Measurements from ENCODE around the gene UPK3BL1.
"Not testable (repeated sequence)": the region's sequence is repeated elsewhere in the genome, so short reads cannot be mapped to it uniquely, and the experiment has no call there.

UPK3BL1 gene

GRCh38 chr7:102642691-102643090 is at the start of gene UPK3BL1:
Gene UPK3BL1 (minus strand): TSS chr7:102642791. CDS start chr7:102642741, 50 bp downstream.
- not testable (repeated sequence) for DNase-seq

- DNase-seq: not testable (repeated sequence)
These were observed 48.0 kb upstream of the UPK3BL1 start for GRCh38 chr7:102690602-102691001.

DNA sequence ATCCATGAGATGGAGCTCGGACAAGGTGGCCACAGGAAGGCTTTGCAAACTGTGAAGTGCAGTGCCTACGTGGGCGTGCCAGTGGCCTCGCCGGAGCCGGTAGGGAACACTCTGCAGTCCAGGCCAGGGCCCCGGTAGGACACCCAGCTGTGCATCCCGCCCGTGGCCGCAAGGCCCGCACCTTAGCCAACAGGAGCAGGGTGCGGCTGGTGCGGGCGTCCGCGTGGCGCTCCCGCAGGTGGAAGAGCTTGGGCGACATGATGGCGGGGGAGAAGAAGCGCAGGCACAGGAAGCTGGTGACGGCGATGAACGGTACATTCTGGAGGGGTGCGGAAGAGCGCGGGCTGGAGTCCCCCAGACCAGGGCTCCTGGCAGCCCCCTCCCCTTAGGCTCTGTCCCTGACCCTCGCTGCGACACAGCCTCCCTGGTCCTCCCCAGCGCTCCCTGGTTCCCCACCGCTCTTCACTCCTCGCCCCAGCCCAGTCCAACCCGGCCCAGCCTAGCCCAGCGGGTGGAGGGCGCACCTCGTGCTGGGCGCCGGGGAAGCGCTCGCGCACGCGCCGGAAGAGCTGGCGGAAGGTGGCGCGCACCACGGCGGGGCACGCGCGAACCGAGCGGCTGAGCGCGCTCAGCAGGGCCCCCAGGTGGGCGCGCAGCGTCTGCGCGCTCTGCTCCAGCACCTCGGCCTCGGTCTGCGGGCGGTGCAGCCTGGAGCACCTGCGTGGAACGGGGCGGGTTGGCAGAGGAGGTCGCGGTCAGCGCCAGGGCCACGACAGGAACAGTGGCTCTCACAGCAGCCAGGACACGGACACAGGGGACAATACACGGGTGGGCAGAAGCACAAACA is 47.1 kb upstream of the UPK3BL1 start:
- DNase-seq: not testable (repeated sequence)

- not testable (repeated sequence) for DNase-seq
These were observed 45.9 kb upstream of the UPK3BL1 start for GRCh38 chr7:102688299-102689036.

DNA sequence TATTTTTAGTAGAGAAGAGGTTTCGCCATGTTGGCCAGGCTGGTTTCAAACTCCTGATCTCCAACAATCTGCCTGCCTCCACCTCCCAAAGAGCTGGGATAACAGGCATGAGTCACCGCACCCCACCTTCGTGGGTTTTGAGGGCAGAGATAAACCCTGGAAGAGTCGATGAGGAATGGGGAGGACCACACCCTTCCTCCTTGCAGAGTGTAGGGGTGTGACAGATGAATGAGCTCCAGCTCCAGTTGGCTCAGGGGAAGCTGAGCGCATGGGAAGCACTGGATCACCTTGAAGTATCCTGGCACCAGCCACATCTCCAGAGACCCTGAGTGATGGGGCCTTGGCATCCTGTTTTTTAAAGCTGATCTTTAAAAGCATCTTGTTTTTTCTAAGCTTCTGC is 40.0 kb upstream of the UPK3BL1 start:
- not testable (repeated sequence) for DNase-seq

DNA sequence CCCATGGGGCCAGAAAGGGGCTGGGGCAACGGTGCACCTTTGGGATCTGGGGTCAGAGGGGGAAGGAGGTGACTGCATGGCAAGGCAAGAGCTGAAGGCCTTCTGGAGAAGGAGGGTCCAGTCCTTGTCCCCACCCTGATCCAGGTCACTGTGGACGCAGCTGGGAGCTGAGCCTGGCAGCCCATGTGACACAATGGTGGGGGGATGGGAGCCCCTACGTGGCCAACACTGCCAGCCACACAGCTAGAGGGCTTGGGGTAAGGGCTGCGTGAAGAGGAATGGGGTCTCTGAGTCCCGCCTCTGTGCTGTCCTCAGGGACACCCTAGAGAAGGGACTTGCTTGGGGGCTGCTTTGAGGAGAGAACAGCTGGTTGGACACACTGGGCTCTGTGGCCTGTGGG is 38.2 kb upstream of the UPK3BL1 start:
- DNase-seq: not testable (repeated sequence)

GRCh38 chr7:102675545-102675944 is 33.0 kb upstream of the UPK3BL1 start:
- DNase-seq: not testable (repeated sequence)

- not testable (repeated sequence) for DNase-seq
These were observed 31.0 kb upstream of the UPK3BL1 start for GRCh38 chr7:102673447-102674067.

GRCh38 chr7:102671956-102672307 is 29.3 kb upstream of the UPK3BL1 start:
- DNase-seq: not testable (repeated sequence)

DNA sequence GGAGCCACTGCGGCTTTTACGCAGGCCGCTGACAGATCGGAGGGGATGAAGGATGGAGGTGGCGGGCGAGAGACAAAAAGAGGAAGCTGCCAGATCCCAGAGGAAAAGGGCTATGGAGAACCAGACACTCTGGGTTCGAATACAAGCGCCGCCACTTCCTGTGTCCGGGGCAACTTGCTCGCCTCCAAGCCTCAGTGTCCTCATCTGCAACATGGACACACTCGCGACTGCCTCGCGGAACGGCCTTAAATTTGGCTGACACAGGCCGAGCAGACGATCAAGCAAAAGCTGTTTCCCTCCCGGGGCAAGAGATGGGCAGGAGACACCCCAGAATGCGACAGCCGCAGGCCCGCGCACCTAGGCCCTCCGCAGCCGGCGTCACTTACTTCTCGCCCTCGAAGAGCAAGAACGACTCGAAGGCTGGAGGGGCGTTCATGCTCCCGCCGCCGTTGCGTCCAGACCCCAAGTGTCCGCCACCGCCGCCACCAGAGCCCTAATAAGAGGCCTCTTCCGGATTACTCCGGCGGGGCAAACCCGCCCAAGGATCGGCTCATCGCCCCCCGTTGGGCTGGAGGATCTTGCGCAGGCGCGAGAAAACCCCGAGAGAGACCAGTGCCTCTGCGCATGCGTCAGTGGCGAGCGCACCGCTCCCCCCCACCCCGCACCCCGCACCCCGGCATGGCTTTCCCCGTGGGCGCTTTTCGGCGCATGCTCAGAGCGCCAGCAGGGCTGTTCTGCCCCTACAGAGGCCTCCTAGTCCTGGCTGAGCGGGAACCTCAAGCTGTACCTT is 28.8 kb upstream of the UPK3BL1 start, which contains the start of gene POLR2J2:
Gene POLR2J2, minus strand, starts transcription at position 498 of the 790 bp plus-strand sequence. Its CDS starts 62 bp downstream, at position 436.
- DNase-seq: not testable (repeated sequence)

GRCh38 chr7:102667523-102667922 is 24.9 kb upstream of the UPK3BL1 start:
- DNase-seq: not testable (repeated sequence)

- not testable (repeated sequence) for DNase-seq
These were observed 24.3 kb upstream of the UPK3BL1 start for GRCh38 chr7:102666850-102667249.

DNA sequence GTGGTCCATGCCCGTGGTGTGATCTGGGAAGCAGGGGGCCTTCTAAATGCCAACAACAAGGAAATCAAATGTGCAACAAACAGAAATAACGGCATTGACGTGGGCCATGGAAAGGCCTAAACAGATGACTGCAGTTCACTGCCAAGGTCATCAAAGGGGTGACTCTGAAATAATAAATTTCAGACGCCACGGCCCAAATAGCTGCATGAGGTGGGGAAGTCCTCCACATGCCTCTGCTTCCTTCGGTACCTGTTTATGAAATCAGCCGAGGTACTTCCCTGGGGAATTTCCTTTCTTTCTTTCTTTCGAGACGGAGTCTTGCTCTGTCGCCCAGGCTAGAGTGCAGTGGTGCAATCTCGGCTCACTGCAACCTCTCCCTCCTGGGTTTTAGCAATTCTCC is 22.2 kb upstream of the UPK3BL1 start:
- DNase-seq: not testable (repeated sequence)

- not testable (repeated sequence) for DNase-seq
These were observed 7.3 kb upstream of the UPK3BL1 start, which contains the start of gene SPDYE2B for GRCh38 chr7:102649924-102650323. Gene SPDYE2B (plus strand): TSS chr7:102650319. CDS start chr7:102652349, 2,030 bp downstream.

GRCh38 chr7:102647813-102648212 is 5.2 kb upstream of the UPK3BL1 start:
- not testable (repeated sequence) for DNase-seq

GRCh38 chr7:102643404-102643803 is 813 bp upstream of the UPK3BL1 start:
- not testable (repeated sequence) for DNase-seq

- DNase-seq: not testable (repeated sequence)
These were observed 3.7 kb downstream of the UPK3BL1 start for GRCh38 chr7:102638848-102639247.

DNA sequence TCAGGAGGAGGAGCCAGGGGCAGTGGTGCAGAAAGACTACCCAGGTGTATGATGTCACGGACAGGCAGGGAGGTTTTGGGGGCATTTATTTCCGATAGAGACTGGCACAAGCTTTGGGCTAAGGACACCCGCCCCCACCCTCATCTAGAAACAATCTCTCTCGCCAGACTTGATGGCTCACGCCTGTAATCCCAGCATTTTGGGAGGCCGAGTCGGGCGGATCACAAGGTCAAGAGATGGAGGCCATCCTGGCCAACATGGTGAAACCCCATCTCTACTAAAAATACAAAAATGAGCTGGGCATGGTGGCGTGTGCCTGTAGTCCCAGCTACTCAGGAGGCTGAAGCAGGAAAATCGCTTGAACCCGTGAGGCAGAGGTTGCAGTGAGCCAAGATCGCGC is 5.6 kb downstream of the UPK3BL1 start:
- DNase-seq: not testable (repeated sequence)

DNA sequence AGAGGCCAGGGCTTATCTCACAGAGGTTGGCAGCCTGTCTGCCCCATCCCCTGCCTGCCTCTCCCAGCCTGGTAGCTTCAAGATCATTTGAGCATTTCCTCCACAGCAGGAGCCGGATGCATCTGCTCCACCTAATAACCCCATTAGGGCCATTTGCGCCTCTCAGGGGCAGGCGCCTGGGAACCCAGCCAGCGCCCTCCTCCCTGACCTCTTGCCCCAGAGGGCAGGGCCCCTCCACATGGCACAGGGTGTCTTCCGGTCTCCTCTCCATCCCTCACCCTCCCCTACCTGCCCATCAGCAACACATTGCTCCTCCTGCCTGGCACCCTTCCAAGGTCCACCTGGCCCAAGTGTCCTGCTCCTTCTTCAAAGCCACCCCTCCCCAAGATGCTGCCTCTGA is 7.2 kb downstream of the UPK3BL1 start:
- not testable (repeated sequence) for DNase-seq

GRCh38 chr7:102634299-102634698 is 8.3 kb downstream of the UPK3BL1 start:
- not testable (repeated sequence) for DNase-seq

DNA sequence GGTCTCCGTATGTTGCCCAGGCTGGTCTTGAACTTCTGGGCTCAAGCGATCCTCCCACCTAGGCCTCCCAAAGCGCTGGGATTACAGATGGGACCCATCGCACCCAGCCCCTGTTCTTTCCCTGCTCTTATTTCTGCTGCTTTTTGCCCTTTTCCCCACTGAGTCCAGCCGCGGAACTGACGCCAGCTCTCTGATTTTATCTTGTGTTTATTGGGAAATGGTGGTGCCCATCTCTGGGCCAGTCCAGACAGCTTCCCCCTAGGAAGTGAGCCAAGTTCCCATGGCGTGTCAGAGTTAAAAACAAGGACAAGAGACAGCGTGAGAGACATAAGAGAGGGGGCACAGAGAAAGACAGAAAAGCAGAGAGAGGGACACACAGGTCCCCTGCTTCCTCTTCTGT is 12.0 kb downstream of the UPK3BL1 start:
- not testable (repeated sequence) for DNase-seq

DNA sequence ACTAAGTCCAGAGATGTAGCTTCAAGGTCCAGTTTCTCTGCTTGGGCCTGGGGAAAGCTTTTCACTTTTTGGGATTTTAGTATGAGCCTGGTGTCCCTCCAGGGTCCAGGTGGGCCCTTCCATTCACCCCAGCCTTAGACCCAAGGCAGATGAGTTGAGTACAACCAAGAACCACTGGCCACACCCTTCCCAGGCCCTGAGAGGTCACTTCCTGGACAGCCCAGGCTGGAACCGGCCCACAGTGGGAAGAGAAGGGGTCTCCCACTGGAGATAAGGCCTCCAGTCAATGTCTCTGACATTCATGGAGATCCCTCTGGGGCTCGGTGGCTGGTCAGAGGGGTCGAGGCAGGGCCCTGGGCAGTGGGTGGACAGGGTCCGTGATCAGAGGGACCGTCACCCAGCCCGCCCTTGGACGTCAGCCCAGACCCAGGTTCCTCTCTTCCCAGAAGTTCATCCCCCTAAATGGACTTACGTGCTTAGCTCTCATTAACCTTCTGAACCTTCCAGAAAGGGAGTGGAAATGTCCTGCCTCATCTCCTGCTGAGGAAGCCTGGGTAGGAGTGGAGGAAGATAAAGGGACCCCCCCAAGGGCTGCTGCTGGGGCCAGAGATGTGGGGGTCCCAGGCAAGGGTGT is 15.2 kb downstream of the UPK3BL1 start:
- DNase-seq: not testable (repeated sequence)
